GM21825 (cell line): ENCODE results near the gene PROK1.
A peak's percentile ranks its signal among the peaks of the same experiment; 100 is the strongest.
"Not testable (repeated sequence)": the region's sequence is repeated elsewhere in the genome, so short reads cannot be mapped to it uniquely, and the experiment has no call there.

Experiments
- ATAC-seq: cut with Tn5 transposase; IDR thresholded peaks from one replicate; pipeline ENCODE4 v1.9.1; 2021; ENCODE audit warnings: mild to moderate bottlenecking, moderate library complexity; ENCODE audit not compliant: unreplicated experiment

The PROK1 gene, protein sequence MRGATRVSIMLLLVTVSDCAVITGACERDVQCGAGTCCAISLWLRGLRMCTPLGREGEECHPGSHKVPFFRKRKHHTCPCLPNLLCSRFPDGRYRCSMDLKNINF

GRCh38 chr1:110450929-110451328 lies at the start of gene PROK1:
TSS of gene PROK1 (plus strand) at chr1:110451149. CDS start at chr1:110451217, 68 bp downstream.
- no peak for ATAC-seq

DNA sequence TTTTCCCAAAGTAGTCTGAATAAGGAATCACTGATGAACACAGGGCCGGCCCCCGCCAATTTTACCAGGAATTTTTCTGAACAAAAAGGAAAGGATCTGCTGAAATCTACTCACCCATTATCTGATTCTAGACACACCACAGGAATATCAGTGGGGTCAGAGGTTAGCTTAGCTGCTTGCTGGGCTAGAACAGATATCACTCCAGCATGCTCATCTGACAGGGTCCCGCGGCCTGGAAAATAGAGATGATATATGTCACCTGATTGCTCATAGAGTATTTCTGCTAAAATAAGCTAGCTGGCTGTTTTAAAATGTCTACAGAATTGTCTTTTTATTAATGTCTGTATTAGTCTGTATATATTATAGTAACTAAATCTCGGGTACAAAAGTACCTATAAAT lies 47.1 kb upstream of the PROK1 start:
- ATAC-seq = no peak

DNA sequence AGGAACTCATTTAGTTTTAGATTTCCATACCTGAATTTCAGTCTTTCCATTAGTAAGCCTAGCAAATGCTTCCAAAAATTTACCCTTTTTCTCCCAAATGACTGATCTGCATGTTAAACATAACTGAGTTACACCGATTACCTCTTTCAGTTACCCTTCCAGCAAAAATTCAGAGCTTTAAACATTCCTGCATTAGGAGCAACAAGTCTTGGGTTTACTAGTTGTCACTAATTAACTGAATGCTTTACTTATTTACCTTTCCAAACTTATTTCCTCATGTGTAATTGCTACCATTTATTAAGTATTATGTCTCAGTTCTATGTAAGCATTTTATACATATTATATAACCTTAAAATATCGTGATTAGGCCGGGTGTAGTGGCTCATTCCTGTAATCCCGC lies 46.5 kb upstream of the PROK1 start:
- ATAC-seq = no peak

- not testable (repeated sequence) for ATAC-seq
These were observed 44.5 kb upstream of the PROK1 start for GRCh38 chr1:110406407-110406806.

- peak; percentile 88 for ATAC-seq
These were observed 43.4 kb upstream of the PROK1 start, which contains the start of gene LAMTOR5 for GRCh38 chr1:110407260-110408210. TSS of gene LAMTOR5 (minus strand) at chr1:110407694. CDS start at chr1:110407620, 74 bp downstream.

DNA sequence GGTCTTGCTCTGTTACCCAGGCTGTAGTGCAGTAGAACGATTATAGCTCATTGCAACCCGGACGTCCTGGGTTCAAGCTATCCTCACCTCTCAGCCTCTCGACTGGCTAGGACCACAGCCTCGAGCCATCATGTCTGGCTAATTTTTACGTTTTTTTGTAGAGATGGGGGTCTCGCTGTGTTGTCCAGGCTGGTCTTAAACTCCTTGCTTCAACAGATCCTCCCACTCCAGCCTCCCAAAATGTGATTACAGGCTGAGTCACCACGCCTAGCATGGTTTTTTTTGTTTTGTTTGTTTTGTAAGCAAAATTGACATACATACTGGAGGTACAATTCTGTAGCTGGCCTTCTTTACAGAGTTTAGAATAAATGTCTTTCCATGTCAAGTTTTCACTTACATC lies 42.5 kb upstream of the PROK1 start:
- no peak for ATAC-seq

- no peak for ATAC-seq
These were observed 41.6 kb upstream of the PROK1 start for GRCh38 chr1:110409316-110409715.

DNA sequence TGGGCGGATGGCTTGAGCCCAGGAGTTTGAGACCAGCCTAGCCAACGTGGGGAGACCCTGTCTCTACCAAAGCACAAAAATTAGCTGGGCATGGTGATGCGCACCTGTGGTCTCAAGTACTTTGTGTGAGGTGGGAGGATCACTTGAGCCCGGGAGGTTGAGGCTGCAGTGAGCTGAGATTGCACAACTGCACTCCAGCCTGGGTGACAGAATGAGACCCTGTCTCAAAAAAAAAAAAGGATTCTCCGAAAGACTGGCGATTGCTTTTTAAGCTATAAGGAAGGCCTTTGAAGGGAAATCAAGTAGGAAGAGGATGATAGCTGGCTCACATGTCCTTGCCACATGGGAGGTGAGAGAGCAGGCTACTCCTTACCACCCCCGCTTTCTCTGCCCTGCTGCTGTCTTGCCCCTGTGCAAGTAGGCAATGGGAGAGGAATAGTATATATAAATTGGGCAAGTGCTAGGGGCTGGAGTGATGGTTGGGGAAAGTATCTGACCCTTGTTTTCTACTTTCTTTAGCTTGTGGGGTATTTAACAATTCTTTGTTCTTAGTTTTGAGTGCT lies 39.7 kb upstream of the PROK1 start:
- ATAC-seq = no peak

- ATAC-seq = no peak
These were observed 38.4 kb upstream of the PROK1 start for GRCh38 chr1:110412576-110412975.

DNA sequence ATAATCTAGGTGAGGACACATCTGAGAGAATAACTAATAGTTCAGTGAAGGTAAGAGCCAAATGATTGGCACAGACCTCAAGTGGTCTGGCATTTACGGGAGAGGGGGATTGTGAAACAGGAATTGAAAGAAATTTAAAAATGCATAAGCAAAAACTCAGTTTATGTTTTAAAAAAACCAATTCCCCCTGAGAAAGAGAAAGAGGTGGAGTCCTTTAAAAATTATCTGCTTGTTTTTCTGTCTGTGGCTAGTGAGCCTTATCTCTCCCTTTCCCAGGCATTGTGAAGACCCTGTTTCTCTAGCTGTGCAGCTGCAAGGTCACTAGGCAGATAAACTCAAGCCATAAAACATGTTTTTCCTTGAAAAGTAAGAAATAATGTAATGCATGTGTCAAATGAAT lies 37.9 kb upstream of the PROK1 start:
- ATAC-seq = not testable (repeated sequence)

DNA sequence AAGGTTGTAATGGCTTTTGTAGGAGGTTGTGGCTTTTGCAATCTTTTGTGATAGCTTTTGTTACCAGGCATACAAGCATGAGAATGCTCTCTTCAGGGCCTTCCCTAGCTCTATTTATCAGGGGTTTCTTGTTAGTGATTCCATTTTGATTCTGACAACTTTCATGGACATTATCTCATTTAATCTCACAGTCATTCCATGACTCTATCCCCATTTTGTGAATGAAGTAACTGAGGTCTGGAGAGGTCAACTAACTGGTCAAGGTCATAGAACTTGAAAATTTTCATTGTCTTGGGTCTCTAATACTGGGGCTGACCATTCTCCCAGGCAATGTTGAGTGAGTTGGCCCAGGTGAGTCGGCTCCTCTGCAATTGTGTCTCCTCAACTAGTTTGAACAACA lies 32.2 kb upstream of the PROK1 start:
- no peak for ATAC-seq

DNA sequence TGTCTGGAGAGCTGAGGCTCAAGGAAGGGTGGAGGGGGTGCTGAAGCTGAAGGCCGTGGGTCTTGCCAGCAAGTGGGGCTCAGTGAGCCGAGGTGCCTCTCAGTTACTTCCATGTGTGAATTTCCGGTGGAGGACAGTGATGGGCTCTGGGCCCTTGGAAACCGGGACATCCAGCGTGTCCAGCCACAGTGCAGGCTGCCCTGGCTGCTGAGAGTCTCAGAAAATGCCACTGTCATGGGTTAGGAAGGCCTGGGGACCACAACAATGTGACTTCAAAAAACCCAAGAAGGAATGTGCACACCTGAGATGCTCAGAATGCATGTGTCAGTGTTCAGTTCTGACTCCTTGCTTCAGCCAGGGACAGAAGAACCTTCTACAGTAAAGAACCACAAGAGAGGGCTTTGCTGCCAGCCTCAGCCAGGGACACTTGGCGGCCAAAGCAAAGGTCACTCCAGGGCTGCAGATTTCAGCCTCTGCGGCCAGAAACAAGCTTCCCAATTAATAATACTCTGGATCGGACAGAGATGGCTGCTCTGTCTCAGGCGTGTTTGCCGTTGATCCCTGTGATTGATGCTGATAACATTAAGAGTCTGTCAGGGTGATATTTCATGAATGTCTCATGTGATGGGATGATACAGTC lies 30.8 kb upstream of the PROK1 start:
- ATAC-seq = no peak

DNA sequence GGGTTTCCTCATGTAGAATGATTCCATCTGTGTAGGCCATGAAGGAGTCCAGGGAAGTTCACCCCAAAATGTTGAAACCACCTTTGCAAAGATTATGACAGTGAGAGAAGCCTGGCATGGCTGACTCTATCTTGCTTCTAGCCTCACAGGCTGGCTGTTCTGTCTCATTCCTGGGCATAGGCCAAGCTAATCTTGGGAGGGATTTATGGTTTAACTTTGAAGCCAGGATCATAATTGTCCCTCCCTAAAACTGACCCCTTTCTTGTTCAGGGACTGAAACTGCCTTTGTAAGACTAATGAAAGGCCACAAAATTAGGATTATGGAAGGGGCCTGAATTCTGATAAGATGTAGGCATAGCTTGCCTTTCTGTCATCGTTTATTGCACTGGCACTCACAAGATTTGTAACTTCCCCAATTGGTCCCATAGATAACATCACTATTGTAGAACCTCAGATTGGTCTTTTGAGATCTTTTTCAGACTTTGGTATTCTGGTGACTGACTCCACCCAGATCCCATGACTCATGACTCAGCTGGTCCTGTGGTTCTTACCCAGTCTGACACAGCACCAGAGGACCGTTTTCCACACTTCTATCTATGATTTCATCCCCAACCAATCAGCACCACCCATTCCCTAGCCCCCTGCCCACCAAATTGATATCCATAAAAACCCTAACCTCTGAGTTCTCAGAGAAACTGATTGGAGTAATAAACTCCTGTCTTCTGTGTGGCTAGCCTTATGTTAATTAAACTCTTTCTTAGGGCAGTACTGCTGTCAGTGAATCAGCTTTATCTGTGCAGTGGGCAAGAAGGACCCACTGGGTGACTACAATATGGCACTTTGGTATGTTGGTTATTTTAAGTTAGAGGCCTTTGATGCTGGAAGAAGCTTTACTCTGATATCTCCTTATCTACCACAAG lies 29.8 kb upstream of the PROK1 start:
- no peak for ATAC-seq

DNA sequence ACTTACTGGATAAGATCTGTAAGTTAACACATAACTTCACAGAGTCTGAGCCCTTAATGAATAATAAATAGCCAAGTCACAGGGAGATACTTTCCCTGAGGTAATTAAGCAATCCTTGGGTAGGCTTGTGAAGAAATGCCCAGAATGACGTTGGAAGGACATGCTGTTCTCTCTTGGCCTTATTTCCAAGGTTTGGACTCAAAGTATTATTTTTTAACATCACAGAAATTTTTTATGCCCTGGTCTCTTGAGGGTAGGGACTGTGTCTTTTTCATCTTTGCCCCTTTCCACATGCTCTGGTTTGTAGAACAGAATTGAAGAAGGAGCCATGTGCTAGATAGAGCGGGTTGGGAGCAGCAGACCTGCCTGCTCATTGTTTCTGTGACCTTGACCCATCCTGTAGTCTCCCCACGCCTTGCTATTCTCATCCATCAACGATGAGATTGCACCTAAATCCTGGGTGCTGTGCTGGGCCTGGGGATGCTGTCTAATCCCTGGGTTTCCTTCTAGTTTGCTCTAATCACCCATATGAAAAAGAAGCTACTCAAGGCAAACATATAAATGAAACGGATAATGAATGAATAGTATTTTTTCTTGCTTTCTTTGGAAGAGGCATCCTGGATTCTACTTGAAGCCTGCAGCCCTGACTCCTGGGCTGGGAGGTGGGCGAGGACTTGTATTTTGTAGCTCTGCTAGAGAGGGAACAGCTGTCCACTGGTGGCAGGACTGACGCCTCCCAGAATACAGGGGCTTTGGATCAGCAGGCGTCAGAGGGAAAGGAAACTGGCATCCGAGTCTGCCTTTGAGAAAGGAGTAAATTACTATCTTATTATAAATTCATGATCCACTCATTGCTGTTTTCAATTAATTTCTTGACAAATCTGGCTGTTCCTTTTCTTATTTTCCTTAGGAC lies 26.0 kb upstream of the PROK1 start:
- ATAC-seq = no peak

- no peak for ATAC-seq
These were observed 25.3 kb upstream of the PROK1 start for GRCh38 chr1:110425612-110426152.

GRCh38 chr1:110426854-110427253 lies 24.1 kb upstream of the PROK1 start:
- ATAC-seq = no peak

DNA sequence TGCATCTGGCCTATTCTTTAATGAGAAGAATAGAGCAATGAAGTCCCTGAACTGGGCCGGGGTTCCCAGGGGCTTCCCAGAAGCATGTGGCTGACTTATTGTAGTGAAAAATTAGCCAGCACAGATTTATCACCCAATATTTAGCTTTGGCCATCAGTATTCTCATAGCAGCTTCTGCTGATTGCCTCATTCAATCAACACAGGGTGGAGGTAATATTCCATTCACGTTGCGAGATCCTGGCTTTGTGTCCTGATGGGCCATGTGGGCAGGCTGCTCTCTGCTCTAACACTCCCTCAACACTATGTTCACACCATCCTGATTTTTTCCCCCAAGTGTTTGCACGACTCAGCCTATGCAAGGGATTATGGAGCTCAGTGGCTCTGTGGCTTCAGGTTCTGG lies 22.0 kb upstream of the PROK1 start:
- no peak for ATAC-seq

- no peak for ATAC-seq
These were observed 20.6 kb upstream of the PROK1 start for GRCh38 chr1:110430366-110430765.

DNA sequence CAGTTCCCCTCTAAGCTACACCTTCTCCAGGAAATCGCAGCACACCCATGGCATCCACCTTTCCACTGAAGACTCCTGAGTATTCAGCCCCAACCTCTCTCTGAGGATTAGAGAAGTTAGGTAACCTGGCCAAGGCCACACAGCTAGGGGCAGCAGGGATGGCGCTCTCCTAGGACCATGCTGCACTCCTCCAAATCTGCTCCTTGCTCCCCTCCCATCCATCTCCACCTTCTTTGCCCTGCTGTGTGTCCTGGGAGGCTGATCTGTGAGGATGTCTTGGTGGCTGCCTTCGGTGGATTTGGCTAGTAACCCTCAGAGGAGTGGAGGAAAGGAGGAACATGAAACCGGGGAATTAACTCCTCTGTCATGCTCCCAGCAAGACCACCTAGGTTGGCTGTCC lies 20.0 kb upstream of the PROK1 start:
- ATAC-seq = no peak
